Loucy (cell line): ENCODE measurements around the gene ZFPM1.

ENCODE experiments used
- H2AFZ ChIP-seq: fragments of 200-600 bp; sonication (generic); 2 replicates; pipeline ENCODE4 v1.6.0; 2016; ENCODE audit warnings: antibody characterized with exemption, mild to moderate bottlenecking, low read length, moderate library complexity
- H3F3A ChIP-seq: fragments of 200-600 bp; 2 replicates; pipeline ENCODE4 v1.6.0; 2016; ENCODE audit warnings: antibody characterized with exemption, low read depth, mild to moderate bottlenecking
- H3K27me3 ChIP-seq: fragments of 200-600 bp; sonication (generic); 2 replicates; pipeline ENCODE4 v1.6.1; 2014; ENCODE audit warnings: low read length, mild to moderate bottlenecking; ENCODE audit not compliant: insufficient read depth, poor library complexity, severe bottlenecking
- H3K36me3 ChIP-seq: fragments of 200-600 bp; sonication (generic); 2 replicates; pipeline ENCODE4 v1.6.1; 2016; ENCODE audit warnings: low read length; ENCODE audit not compliant: insufficient read depth
- H3K4me1 ChIP-seq: fragments of 200-600 bp; sonication (generic); 2 replicates; pipeline ENCODE4 v1.5.1; 2014; ENCODE audit warnings: low read length, mild to moderate bottlenecking; ENCODE audit not compliant: insufficient read depth, poor library complexity, severe bottlenecking
- H3K4me2 ChIP-seq: fragments of 200-600 bp; sonication (generic); 2 replicates; pipeline ENCODE4 v1.6.0; 2014; ENCODE audit warnings: antibody characterized with exemption, low read length, low read depth, mild to moderate bottlenecking; ENCODE audit not compliant: poor library complexity, severe bottlenecking
- H3K4me3 ChIP-seq: fragments of 200-600 bp; sonication (generic); 2 replicates; pipeline ENCODE4 v1.5.1; 2014; ENCODE audit warnings: low read length, mild to moderate bottlenecking, mixed read lengths; ENCODE audit not compliant: poor library complexity, severe bottlenecking
- H3K79me2 ChIP-seq: fragments of 200-600 bp; sonication (generic); 2 replicates; pipeline ENCODE4 v1.6.1; 2014; ENCODE audit warnings: low read length; ENCODE audit not compliant: insufficient read depth
- H3K9ac ChIP-seq: fragments of 200-600 bp; sonication (generic); 2 replicates; pipeline ENCODE4 v1.6.0; 2014; ENCODE audit warnings: mild to moderate bottlenecking, low read depth, low read length, moderate library complexity; ENCODE audit not compliant: poor library complexity, severe bottlenecking
- H3K9me2 ChIP-seq: fragments of 200-600 bp; sonication (generic); replicated peaks from 2 replicates; pipeline ENCODE4 v1.6.1; 2016; ENCODE audit warnings: low read depth, low read length, mixed read lengths
- H3K9me3 ChIP-seq: fragments of 200-600 bp; sonication (generic); 2 replicates; pipeline ENCODE4 v1.6.1; 2014; ENCODE audit warnings: mild to moderate bottlenecking, antibody characterized with exemption, low read length, low read depth; ENCODE audit not compliant: insufficient read depth
- H4K20me1 ChIP-seq: fragments of 200-600 bp; sonication (generic); 2 replicates; pipeline ENCODE4 v1.6.0; 2014; ENCODE audit warnings: antibody characterized with exemption, low read length, mild to moderate bottlenecking; ENCODE audit not compliant: insufficient read depth, poor library complexity, severe bottlenecking
- EZH2phosphoT487 ChIP-seq: fragments of 200-600 bp; IDR thresholded peaks from 2 replicates; pipeline ENCODE4 v1.6.1; 2018; ENCODE audit warnings: antibody characterized with exemption, mild to moderate bottlenecking, moderate library complexity, borderline replicate concordance
- TF ChIP-seq, protein P1 (sequence below): fragments of 200-600 bp; sonication (generic); conservative IDR thresholded peaks from 2 replicates; pipeline ENCODE4 v1.5.1; 2014; ENCODE audit warnings: mild to moderate bottlenecking, antibody characterized with exemption, low read length

The ZFPM1 gene

DNA sequence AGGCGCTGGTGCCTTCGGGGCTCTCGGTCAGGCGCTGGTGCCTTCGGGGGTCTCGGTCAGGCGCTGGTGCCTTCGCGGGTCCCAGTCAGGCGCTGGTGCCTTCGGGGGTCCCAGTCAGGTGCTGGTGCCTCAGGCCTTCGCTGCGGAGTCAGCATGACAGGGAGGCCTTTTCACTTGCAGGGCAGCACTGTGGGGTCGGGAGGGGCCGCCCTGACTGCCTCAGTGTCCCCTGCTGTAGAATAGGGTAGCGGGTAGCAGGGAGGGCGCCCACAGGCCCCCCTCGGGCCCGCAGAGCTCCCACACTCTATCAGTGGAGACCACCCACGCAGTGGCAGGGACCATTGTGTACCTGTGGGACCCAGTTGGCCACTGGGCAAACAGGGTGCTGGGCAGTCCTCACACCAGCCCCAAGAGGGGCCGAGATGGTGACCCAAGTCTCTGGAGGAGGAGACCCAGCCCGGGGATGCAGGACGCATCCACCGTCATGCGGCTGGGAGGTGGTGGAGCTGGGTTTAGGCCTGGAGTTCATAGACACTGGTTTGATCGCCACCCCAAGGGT lies 38.0 kb downstream of the ZFPM1 start:
- H3K4me1 ChIP-seq: no peaks in the 10 kb centered on the region
- no peaks in the 10 kb centered on the region for H4K20me1 ChIP-seq
- no peak overlapping the region for H3K9ac ChIP-seq

DNA sequence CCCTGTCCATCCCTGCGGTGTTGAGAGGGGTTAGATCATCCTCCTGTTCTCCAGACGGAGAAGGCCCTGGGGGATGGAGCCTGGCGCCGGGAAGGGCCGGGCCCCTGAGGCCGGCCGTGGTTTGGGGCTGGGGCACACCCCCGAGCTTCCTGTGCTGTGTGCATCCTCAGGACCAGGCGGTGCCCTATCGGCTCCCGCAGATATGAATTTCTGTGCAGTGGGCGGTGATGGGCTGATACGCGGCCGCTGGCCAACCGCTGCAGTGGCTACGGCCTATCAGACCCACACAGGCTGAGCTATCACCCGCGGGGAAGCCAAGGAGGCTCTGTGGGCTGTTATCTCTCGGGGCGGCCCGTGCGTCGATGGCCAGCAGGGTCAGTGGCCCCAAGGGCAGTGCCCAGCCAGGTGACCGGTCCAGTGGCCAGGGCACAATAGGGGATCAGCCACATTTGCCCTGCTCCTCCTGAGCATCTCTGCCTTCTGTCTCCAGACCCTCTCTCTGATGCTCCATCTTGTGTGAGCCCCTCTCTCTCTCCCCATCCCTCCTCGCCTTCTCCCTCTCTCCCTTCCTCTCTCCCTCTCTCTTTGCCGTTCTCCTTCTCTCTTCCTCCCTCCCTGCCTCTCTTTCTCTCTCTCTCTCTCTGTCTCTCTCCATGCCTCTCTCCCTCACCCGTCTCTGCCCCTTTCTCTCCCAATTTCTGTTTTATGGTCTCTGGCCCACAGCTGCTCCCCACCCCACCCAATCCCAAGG lies 38.7 kb downstream of the ZFPM1 start:
- Histone ChIP-seq H3F3A (no peaks in the 10 kb centered on the region), H3K4me2 (no peak overlapping the region), H3K79me2 (peaks cover 4% of the 10 kb centered on the region; the same call in 1 of the 2 replicates), H3K27me3 (no peaks in the 10 kb centered on the region), H3K4me3 (no peak overlapping the region), H3K9me2 (no peaks in the 10 kb centered on the region), H3K4me1 (no peaks in the 10 kb centered on the region), H3K36me3 (peaks cover 7% of the 10 kb centered on the region; the same call in 1 of the 2 replicates), H3K9ac (no peak overlapping the region), H2AFZ (no peak overlapping the region), H3K9me3 (no peaks in the 10 kb centered on the region), H4K20me1 (no peaks in the 10 kb centered on the region)
- no peak for TF ChIP-seq EZH2phosphoT487
- TF ChIP-seq, protein P1, sequence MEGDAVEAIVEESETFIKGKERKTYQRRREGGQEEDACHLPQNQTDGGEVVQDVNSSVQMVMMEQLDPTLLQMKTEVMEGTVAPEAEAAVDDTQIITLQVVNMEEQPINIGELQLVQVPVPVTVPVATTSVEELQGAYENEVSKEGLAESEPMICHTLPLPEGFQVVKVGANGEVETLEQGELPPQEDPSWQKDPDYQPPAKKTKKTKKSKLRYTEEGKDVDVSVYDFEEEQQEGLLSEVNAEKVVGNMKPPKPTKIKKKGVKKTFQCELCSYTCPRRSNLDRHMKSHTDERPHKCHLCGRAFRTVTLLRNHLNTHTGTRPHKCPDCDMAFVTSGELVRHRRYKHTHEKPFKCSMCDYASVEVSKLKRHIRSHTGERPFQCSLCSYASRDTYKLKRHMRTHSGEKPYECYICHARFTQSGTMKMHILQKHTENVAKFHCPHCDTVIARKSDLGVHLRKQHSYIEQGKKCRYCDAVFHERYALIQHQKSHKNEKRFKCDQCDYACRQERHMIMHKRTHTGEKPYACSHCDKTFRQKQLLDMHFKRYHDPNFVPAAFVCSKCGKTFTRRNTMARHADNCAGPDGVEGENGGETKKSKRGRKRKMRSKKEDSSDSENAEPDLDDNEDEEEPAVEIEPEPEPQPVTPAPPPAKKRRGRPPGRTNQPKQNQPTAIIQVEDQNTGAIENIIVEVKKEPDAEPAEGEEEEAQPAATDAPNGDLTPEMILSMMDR: no peak

More for the DNA sequence above, 38.0 kb downstream of the ZFPM1 start:
- Histone ChIP-seq H3K4me2 (no peak overlapping the region), H3K9me2 (no peaks in the 10 kb centered on the region), H3K79me2 (peaks cover 10% of the 10 kb centered on the region; the same call in 1 of the 2 replicates), H3K9me3 (no peaks in the 10 kb centered on the region), H3K4me3 (no peak overlapping the region), H3F3A (no peaks in the 10 kb centered on the region), H3K36me3 (peaks cover 12% of the 10 kb centered on the region; the same call in 1 of the 2 replicates), H2AFZ (no peak overlapping the region), H3K27me3 (no peaks in the 10 kb centered on the region)
- TF ChIP-seq, protein P1: no peak
- no peak for TF ChIP-seq EZH2phosphoT487

DNA sequence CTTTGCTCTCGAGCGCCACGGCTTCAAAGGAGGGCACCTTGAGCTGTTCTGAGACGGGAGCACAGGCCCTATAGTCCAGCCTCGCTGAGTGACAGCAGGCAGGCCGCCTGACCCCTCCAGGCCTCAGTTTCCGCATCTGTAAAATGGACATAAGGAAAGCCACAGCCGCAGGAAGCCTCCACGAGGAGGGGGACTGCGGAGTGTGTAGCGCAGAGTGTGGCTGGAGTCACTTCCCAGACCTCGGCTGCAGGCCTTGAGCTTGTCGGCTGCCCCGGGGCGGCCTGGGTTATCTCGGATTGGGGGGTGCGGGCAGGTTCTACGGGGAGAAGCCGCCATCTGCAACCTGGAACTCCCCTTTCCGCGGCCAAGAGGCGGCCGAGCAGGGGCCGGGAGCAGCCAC lies 40.8 kb downstream of the ZFPM1 start:
- H3K4me3 ChIP-seq: no peak overlapping the region
- TF ChIP-seq, protein P1: no peak
- no peak for TF ChIP-seq EZH2phosphoT487

More for the DNA sequence above, 40.8 kb downstream of the ZFPM1 start:
- Histone ChIP-seq H2AFZ (no peak overlapping the region), H3K9me2 (no peaks in the 10 kb centered on the region), H3K4me1 (no peaks in the 10 kb centered on the region), H3F3A (no peaks in the 10 kb centered on the region), H3K9me3 (no peaks in the 10 kb centered on the region), H3K36me3 (no peaks in the 10 kb centered on the region; the same call in 1 of the 2 replicates), H3K4me2 (no peak overlapping the region), H3K79me2 (no peaks in the 10 kb centered on the region), H3K9ac (no peak overlapping the region), H4K20me1 (no peaks in the 10 kb centered on the region), H3K27me3 (no peaks in the 10 kb centered on the region)
